ENCODE results near the gene MYO16.

The MYO16 gene

DNA sequence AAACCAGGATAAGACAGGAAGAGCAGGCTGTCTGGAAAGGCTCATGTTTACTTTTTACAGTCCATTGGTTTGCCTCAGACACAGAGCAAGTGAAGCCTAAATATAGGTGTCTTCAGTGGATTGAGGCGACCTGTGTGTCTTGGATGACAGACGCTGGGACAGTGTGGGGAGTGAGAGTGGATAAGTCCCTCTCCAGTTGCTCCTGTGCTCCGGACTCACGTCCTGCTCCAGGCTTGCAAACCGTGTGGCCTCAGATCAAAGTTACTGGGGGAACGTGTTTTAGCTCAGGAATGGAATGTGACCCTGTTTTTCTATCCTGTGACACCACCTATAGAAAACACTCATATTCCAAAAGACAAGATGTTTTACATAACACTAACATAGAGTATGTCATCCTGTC is 465.7 kb downstream of the MYO16 start:
- no peaks in the 10 kb centered on the region for H3K4me1 Mint-ChIP-seq (ENCODE audit: low read depth)
- H3K36me3 Mint-ChIP-seq (ENCODE audit: low read depth), result no peaks in the 10 kb centered on the region
- no peaks in the 10 kb centered on the region for H3K9me3 Mint-ChIP-seq
- H3K27me3 Mint-ChIP-seq, result peaks cover 7% of the 10 kb centered on the region
- no peak overlapping the region for H3K4me3 Mint-ChIP-seq
- no peak overlapping the region for H3K27ac Mint-ChIP-seq
- DNase-seq, result no peak

DNA sequence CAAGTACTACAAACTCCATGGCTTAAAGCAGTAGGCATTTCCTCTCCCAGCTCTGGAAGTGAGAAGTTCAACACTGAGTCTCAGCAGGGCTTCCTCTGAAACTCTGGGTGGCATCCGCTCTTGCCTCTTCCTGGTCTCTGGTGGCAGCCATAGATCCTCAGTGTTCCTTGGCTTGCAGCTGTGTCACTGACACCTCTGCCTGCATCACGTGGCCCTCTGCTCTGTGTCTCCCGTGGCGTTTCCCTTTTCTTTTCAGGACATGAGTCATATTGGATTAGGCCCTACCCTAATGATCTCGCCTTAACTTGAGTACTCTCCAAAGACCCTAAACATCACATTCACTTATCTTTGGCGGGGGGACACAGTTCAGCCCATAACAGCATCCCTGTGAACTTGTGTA is 466.7 kb downstream of the MYO16 start:
- Mint-ChIP-seq H3K4me1 (ENCODE audit: low read depth) (no peaks in the 10 kb centered on the region), H3K36me3 (ENCODE audit: low read depth) (no peaks in the 10 kb centered on the region), H3K9me3 (no peaks in the 10 kb centered on the region), H3K27ac (no peak overlapping the region), H3K4me3 (no peak overlapping the region), H3K27me3 (peaks cover 4% of the 10 kb centered on the region)
- no peak for DNase-seq

DNA sequence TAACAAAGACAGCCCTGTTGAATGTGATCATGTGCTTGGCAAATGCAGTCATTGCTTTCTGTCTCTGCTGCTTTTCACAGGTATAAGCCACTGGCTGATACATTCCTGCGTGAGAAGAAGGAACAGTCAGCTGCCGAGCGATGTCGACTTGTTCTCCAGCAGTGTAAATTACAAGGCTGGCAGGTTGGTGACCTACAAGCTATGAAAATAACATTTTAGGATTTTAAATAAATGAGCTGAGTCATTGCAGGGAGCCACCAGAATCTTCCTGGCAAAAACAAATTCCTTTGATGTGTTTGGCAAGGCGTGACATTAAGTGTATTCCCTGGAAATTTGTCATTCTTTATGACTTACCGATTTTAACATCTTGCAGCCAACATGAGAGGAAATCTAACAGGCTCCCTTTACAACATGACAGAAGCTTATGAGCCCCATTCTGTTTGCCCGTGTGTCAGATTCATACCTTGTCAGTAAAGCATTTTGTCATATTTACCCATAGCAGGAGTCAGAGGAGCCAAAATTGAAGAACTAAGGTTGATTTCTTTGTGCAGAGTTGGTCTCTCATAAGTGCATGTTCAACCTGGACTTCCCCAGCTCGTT is 471.4 kb downstream of the MYO16 start:
- H3K4me3 Mint-ChIP-seq, result no peak overlapping the region
- DNase-seq, result no peak

DNA sequence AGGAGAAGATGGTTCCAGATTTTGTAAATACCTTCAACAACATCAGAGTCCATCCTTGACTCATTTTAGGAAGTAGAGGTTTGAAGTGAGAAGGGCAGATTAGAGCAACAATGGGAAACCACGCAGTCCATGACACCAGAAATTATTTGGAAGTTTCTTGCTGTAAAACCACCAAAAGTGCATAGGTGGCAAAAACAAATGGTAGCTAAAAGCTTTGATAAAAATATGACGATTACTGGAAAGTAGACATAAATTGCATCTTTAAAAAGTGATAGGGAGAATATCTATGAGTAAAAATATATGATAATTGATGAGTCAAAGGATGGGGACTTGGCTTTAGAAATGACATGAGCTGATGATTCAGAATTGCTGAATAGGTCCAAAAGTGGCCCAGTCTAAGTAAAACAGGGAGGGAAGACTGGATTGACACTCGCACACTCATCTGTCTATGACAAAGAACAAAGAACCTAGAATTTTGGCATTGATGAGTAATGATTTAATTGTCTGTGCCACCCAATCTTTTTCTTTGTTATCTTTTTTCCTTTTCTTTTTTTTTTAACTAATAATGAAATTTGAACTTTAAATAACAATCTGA is 472.2 kb downstream of the MYO16 start:
- Mint-ChIP-seq H3K4me3 (no peak overlapping the region), H3K27me3 (peaks cover 12% of the 10 kb centered on the region), H3K9me3 (no peaks in the 10 kb centered on the region), H3K36me3 (ENCODE audit: low read depth) (no peaks in the 10 kb centered on the region), H3K27ac (no peak overlapping the region), H3K4me1 (ENCODE audit: low read depth) (peaks cover 3% of the 10 kb centered on the region)
- no peak for DNase-seq

More for the DNA sequence above, 471.4 kb downstream of the MYO16 start:
- H3K27ac Mint-ChIP-seq, result no peak overlapping the region
- H3K9me3 Mint-ChIP-seq, result no peaks in the 10 kb centered on the region
- peaks cover 7% of the 10 kb centered on the region for H3K27me3 Mint-ChIP-seq
- peaks cover 3% of the 10 kb centered on the region for H3K4me1 Mint-ChIP-seq (ENCODE audit: low read depth)
- no peaks in the 10 kb centered on the region for H3K36me3 Mint-ChIP-seq (ENCODE audit: low read depth)

DNA sequence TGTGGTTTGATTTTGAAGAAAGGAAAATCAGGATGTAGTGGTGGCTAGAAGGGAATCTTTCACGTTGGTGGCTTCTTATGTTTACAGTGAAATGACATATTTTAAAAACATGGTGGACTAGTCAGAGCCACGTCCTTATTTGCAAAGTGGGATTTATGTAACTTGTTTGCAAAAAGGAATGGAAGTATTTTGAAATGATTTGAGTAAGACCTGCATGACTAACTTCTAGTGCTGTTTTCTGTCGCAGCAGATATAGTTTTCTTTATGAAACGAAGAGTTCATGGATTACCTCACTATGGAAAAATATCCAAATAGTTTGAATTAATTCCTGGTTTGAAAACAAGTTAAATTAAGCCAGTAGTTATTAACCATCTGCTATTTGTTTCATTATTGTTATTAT is 476.5 kb downstream of the MYO16 start:
- Mint-ChIP-seq H3K4me3 (no peak overlapping the region), H3K9me3 (no peaks in the 10 kb centered on the region), H3K27ac (no peak overlapping the region), H3K4me1 (ENCODE audit: low read depth) (peaks cover 3% of the 10 kb centered on the region), H3K27me3 (peaks cover 18% of the 10 kb centered on the region), H3K36me3 (ENCODE audit: low read depth) (no peaks in the 10 kb centered on the region)
- no peak for DNase-seq

DNA sequence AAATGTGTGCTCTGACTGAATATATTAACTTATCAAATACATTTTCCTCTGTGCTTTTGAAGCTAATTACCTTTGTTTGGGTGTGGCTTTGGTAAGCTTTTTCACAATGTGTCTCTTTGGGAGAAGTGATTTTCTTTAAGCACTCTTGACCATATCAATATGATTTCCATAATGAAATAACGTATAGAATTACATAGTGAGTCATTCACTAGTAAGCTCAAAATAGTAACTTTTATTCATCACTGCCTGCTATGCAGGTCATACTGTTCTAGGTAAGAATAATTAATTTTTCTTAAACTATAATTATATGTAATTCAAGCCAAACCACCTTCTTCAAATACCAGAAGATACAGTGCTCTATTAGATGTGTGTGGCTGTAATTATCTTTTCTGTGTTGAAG is 480.7 kb downstream of the MYO16 start:
- Mint-ChIP-seq H3K27ac (no peak overlapping the region), H3K27me3 (peaks cover 16% of the 10 kb centered on the region), H3K36me3 (ENCODE audit: low read depth) (no peaks in the 10 kb centered on the region), H3K4me3 (no peak overlapping the region), H3K9me3 (no peaks in the 10 kb centered on the region), H3K4me1 (ENCODE audit: low read depth) (peaks cover 3% of the 10 kb centered on the region)
- no peak for DNase-seq

DNA sequence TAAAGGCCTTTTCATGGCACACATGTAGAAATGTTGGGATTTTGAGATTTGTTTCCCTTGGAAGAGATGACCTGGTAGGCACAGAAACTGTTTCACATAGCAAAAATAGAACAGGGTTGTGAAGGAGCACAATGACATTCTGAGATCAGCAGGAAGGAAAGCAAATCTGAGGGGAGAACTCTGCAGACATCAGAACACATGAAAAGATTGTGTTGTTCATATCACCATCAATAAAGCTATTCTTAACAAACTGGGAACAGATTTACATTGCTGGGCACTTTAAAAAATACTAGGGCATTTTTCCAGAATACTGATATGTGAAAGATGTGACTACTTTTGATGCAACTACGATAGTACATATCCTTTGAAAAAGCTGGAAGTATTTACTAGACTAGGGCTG is 481.7 kb downstream of the MYO16 start:
- H3K4me3 Mint-ChIP-seq, result no peak overlapping the region
- no peak for DNase-seq
- peaks cover 16% of the 10 kb centered on the region for H3K27me3 Mint-ChIP-seq
- no peaks in the 10 kb centered on the region for H3K9me3 Mint-ChIP-seq
- peaks cover 3% of the 10 kb centered on the region for H3K4me1 Mint-ChIP-seq (ENCODE audit: low read depth)
- no peaks in the 10 kb centered on the region for H3K36me3 Mint-ChIP-seq (ENCODE audit: low read depth)
- H3K27ac Mint-ChIP-seq, result no peak overlapping the region

DNA sequence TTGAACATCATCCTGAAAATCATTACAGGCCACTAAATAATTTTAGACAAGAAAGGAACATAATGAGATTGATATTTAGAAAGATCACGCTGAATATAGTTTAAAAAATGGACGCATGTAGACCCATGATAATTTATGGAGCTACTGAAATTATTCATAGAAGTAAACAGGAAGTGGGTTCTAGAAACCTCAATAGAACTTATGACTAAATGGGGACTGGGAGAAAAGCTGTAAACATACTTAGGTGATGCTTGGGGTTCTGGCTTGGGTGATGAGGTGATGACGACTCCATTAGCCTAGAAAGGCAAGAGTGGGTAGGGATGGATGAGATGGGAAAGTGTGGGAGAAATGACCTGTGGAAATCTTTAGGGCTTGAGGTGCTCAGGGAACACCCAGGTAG is 484.0 kb downstream of the MYO16 start:
- Mint-ChIP-seq H3K27me3 (peaks cover 10% of the 10 kb centered on the region), H3K9me3 (no peaks in the 10 kb centered on the region), H3K4me3 (no peak overlapping the region), H3K36me3 (ENCODE audit: low read depth) (no peaks in the 10 kb centered on the region), H3K4me1 (ENCODE audit: low read depth) (peaks cover 3% of the 10 kb centered on the region), H3K27ac (no peak overlapping the region)
- no peak for DNase-seq

DNA sequence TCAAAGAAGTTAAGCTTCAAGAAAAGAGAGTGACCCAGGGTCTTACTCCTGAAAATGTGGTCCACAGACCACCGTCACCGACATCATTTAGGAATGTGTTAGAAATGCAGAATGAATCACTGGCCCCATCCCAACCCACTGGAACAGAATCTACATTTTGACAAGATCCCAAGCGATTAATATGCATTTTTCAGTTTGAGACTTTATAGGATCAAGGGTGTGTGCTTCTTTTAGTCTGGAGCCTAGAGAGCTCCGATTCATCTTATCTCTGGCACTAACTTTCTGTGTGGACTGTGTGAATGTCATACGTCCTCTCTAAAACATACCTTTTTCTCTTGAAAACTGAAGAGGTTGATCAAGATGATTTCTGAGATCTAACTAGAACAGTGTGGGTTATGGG is 484.8 kb downstream of the MYO16 start:
- H3K36me3 Mint-ChIP-seq (ENCODE audit: low read depth), result no peaks in the 10 kb centered on the region
- H3K9me3 Mint-ChIP-seq, result no peaks in the 10 kb centered on the region
- DNase-seq, result no peak
- no peak overlapping the region for H3K27ac Mint-ChIP-seq
- H3K4me1 Mint-ChIP-seq (ENCODE audit: low read depth), result peaks cover 3% of the 10 kb centered on the region
- no peak overlapping the region for H3K4me3 Mint-ChIP-seq
- H3K27me3 Mint-ChIP-seq, result peaks cover 8% of the 10 kb centered on the region

DNA sequence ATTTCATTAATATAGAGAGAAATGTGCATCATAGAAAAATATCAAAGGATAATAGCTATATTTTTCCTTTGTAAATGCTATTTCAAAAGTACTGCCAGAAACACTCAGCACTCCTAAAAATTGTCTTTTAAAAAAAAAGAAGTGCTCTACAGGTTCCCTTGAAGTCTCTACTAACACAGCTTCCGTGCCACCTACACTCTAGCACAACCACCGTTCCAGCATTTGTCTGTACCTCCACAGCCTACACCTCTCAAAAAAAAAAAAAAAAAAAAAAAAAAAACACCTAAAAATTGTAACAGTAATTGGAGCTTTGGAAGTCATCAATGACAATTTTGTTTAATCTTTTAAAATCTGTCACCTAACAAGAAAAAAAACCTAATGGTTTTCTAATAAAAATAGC is 485.6 kb downstream of the MYO16 start:
- no peaks in the 10 kb centered on the region for H3K36me3 Mint-ChIP-seq (ENCODE audit: low read depth)
- H3K9me3 Mint-ChIP-seq, result no peaks in the 10 kb centered on the region
- no peak for DNase-seq
- H3K4me3 Mint-ChIP-seq, result no peak overlapping the region
- H3K4me1 Mint-ChIP-seq (ENCODE audit: low read depth), result peaks cover 3% of the 10 kb centered on the region
- no peak overlapping the region for H3K27ac Mint-ChIP-seq
- peaks cover 8% of the 10 kb centered on the region for H3K27me3 Mint-ChIP-seq

DNA sequence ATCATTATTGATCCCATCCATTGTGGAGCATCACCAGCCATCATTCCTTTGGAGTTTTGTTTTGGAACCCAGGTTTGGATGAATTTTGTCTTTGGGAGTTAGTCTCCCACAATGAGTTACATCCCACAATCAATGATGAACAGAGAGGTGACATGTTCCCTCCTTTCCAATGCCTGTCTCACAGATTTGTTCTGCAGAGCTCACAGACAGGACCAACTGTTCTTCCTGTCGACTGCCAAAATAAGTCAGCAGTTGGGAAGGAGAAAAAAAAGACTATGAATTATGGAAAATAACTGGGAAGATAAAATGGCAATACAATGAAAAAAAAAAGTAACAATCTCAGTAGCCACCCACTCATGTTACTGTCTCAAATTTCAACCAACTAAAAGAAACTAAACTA is 489.1 kb downstream of the MYO16 start:
- H3K4me3 Mint-ChIP-seq, result no peak overlapping the region
- no peaks in the 10 kb centered on the region for H3K9me3 Mint-ChIP-seq
- H3K36me3 Mint-ChIP-seq (ENCODE audit: low read depth), result no peaks in the 10 kb centered on the region
- peaks cover 1% of the 10 kb centered on the region for H3K4me1 Mint-ChIP-seq (ENCODE audit: low read depth)
- no peak for DNase-seq
- H3K27me3 Mint-ChIP-seq, result peaks cover 9% of the 10 kb centered on the region
- H3K27ac Mint-ChIP-seq, result no peak overlapping the region

DNA sequence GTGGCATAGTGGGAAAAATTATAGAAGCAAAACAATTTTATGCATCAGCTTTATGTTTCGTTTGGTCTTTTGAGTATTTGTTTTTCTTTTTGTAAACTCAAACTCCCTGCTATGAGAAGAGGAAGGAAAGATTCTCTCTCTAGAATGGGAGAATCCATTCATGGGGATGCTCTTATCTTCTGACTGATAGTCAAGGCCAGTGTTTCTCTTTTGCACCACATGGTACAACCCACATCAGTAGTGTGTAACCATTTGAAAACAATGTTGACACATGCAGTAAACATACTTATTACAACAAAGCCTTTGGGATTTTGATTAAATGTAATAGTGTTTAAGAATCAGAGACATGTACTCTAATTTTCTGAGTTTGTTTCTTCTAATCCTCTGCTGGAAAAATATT is 490.5 kb downstream of the MYO16 start:
- H3K4me3 Mint-ChIP-seq, result no peak overlapping the region
- H3K27me3 Mint-ChIP-seq, result peaks cover 6% of the 10 kb centered on the region
- no peaks in the 10 kb centered on the region for H3K36me3 Mint-ChIP-seq (ENCODE audit: low read depth)
- DNase-seq, result no peak
- no peaks in the 10 kb centered on the region for H3K9me3 Mint-ChIP-seq
- H3K27ac Mint-ChIP-seq, result no peak overlapping the region
- H3K4me1 Mint-ChIP-seq (ENCODE audit: low read depth), result no peaks in the 10 kb centered on the region

DNA sequence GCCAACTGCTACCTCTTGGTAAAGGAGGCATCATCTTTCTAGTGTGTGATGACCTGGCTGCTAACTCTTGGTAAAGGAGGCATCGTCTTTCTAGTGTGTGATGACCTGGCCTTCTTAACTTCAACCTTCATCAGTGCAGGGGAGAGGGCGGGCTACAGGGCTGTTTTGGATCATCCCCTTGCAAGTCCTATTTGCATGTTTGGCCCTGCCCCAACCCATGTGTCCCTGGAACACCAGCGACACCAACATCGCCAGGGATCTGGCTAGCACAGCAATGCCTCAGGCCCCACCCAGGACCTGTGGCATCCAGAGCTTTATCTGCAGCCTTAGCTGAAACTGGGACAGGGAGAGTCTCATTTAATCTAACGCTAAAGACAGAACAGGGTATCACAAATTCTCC is 492.4 kb downstream of the MYO16 start:
- no peaks in the 10 kb centered on the region for H3K4me1 Mint-ChIP-seq (ENCODE audit: low read depth)
- no peak overlapping the region for H3K4me3 Mint-ChIP-seq
- no peaks in the 10 kb centered on the region for H3K36me3 Mint-ChIP-seq (ENCODE audit: low read depth)
- no peaks in the 10 kb centered on the region for H3K9me3 Mint-ChIP-seq
- no peak for DNase-seq
- peaks cover 6% of the 10 kb centered on the region for H3K27me3 Mint-ChIP-seq
- H3K27ac Mint-ChIP-seq, result no peak overlapping the region

DNA sequence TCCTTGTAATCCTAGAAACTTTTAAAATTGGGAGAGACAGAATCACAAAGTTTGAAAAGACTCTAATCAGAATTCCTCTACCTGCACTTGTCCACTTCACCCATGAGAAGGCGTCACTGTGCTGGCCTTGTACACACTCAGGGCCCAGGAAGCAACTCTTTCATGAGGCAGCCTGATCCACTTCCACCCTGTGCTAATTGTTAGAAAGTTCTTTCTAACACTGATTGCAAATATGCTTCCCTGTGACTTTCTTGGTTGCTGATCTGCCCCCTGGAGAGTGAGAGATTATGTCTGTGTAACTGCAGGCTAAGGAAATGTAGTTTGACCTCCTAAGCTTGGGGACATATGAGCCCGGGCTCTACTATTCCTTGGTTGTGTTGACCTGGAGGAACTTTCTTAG is 494.6 kb downstream of the MYO16 start:
- H3K27me3 Mint-ChIP-seq, result peaks cover 6% of the 10 kb centered on the region
- H3K27ac Mint-ChIP-seq, result no peak overlapping the region
- H3K36me3 Mint-ChIP-seq (ENCODE audit: low read depth), result no peaks in the 10 kb centered on the region
- no peak overlapping the region for H3K4me3 Mint-ChIP-seq
- no peaks in the 10 kb centered on the region for H3K4me1 Mint-ChIP-seq (ENCODE audit: low read depth)
- DNase-seq, result no peak
- no peaks in the 10 kb centered on the region for H3K9me3 Mint-ChIP-seq

DNA sequence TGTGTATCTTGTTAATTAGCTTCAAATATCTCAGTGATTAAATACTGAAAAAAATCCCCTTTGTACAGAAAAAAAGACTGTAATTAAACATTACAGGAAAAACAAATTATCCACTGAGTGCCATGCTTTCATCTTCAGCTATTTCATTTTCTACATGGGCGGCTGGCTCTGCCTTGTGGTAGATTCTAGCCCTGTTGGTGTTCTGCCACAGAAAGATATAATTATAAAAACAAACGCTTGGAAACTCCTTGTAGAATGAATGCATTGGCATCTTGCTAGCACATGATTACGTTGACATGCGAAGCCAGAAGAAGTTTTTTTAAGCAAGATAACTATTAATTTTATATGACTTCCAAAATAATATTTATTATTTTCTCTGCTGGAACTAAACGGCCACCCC is 496.8 kb downstream of the MYO16 start:
- no peaks in the 10 kb centered on the region for H3K9me3 Mint-ChIP-seq
- no peak overlapping the region for H3K4me3 Mint-ChIP-seq

More for the DNA sequence above, 496.8 kb downstream of the MYO16 start:
- Mint-ChIP-seq H3K27ac (no peak overlapping the region), H3K27me3 (peaks cover 3% of the 10 kb centered on the region), H3K4me1 (ENCODE audit: low read depth) (no peaks in the 10 kb centered on the region), H3K36me3 (ENCODE audit: low read depth) (no peaks in the 10 kb centered on the region)
- no peak for DNase-seq
